Hindlimb muscle (tissue), 1 donor: ENCODE results near the gene HSF2. TPM values are rescaled to one million over a fixed set of nuclear protein-coding genes. Genes with fewer than 3 reads are reported as not detected.

ENCODE experiments used
- DNase-seq: peaks from one replicate; pipeline ENCODE4 v3.0.0-alpha.2; 2013
- polyA plus RNA-seq: library from polyadenylated mRNA; unstranded; fragments of 120-200 nt; gene quantifications from one replicate; pipeline ENCODE4 v1.2.1, GENCODE V29; 2013; ENCODE audit not compliant: insufficient read length

Gene HSF2
- polyA plus RNA-seq, 1 donor, result 27.1 TPM

DNA sequence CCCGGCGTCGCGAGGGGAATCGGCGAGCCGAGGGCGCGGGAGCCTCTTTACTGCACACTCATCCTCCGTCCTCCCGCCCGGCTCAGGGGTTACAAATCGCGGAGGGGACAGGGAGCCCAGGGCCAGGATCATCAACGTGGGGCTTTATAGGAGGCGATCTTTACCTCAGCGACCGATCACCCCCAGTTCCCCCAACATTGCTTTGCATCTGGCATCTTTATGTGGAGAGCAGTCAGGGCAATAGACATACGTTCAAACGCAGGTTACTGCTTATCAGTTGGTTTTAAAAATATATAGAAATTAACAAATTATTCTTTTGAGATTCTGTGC lies 634 bp downstream of the HSF2 start:
- no peak for DNase-seq

GRCh38 chr6:122400462-122401089 lies 1.1 kb downstream of the HSF2 start:
- no peak for DNase-seq

DNA sequence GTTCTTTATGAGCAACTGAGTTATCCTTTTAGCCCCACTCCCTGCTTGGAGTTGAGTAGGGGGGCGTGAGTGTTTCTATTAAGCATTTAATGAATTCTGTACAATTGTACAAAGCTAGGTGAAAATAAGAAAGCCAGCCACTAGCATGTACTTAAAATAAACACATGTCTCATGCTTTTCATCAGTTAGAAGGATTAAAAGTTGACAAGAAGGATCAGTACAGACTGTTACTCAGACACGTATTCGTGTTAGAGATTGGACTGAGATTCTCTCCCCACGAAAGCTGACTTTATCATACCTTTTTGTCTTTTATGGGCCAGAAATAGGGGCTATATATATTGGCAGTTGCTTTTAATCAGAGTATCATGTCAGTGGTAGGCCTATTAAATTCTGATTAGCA lies 1.7 kb downstream of the HSF2 start:
- no peak for DNase-seq

- DNase-seq, result no peak
Observed at GRCh38 chr6:122404444-122404843, 5.0 kb downstream of the HSF2 start.

DNA sequence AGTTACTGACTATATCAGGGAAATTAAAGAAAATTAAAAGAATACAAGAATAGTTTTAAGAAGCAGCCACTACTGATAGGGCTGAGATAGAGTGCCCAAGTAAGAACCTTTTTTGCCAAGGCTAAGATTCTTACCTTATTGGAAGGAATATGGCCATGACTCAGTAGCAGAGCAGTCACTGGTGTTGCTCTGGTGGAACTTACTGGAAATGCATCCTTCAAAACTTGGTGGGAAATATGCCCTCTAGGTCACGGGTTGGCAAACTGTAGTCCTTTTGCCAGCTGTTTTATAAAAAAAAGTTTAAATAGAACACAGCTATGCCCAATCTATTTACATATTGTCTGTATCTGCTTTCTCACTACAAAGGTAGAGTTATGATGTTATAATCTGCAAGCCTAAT lies 6.0 kb downstream of the HSF2 start:
- no peak for DNase-seq

DNA sequence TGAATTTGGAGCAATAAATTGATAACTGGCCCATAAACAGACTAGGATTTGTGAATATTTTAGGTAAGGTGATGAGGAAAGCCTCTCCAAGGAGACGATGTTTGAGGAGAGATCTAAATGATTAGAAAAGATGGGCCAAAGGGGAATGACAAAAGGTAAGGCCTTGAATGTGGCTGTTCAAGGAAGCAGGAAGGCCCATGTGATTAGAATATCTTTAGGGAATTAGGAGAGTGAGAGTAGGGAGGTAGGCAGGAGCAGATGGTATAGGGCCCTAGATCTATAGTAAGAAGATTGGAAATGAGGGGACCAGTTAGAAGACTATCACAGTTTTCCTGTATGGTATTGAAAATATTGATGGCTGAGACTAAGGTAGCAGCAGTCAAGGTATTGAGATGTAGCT lies 6.7 kb downstream of the HSF2 start:
- DNase-seq, result no peak

GRCh38 chr6:122407712-122408111 lies 8.3 kb downstream of the HSF2 start:
- no peak for DNase-seq

- no peak for DNase-seq
Observed at GRCh38 chr6:122408240-122408639, 8.8 kb downstream of the HSF2 start.

- no peak for DNase-seq
Observed at GRCh38 chr6:122408702-122409458, 9.4 kb downstream of the HSF2 start.

DNA sequence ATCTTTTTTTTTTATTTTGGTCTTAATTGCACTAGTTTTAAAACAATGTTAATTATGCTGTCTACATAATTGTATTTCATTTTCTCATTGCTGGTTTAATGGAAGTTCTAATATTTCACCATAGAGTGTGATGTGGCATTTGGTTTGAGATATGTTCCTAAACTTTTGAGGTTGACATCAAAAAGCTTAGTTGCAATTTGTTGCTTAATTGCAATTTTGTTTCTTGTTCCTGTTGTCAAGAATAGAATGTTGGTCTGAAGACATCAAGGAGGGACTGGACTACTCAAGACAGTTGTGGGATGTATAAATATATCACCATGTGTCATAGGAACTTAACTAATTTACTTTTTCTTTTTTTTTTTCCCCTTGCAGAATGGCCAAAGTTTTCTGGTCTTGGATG lies 12.5 kb downstream of the HSF2 start:
- no peak for DNase-seq

- DNase-seq, result no peak
Observed at GRCh38 chr6:122416825-122417224, 17.4 kb downstream of the HSF2 start.

GRCh38 chr6:122422003-122422402 lies 22.6 kb downstream of the HSF2 start:
- DNase-seq, result no peak

GRCh38 chr6:122422614-122423267 lies 23.3 kb downstream of the HSF2 start:
- DNase-seq, result no peak

DNA sequence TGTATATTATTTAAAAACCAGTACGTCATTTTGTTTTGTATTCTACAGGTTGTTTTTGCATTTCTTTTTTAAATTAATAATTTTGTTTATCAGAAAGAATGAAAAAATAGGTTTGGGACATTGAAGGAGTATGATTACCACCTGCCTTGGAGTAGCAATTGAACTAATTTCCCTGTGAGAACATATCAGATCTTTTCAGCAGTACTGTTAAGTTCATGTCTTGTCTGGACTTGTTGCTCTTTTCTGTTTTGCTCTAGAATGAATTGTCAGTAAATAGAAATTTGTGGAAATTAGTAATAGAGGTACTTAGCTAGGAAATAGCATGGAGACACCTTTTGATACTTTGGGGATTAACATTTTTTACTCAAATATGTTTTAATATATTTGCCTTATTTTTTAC lies 24.3 kb downstream of the HSF2 start:
- DNase-seq, result no peak

DNA sequence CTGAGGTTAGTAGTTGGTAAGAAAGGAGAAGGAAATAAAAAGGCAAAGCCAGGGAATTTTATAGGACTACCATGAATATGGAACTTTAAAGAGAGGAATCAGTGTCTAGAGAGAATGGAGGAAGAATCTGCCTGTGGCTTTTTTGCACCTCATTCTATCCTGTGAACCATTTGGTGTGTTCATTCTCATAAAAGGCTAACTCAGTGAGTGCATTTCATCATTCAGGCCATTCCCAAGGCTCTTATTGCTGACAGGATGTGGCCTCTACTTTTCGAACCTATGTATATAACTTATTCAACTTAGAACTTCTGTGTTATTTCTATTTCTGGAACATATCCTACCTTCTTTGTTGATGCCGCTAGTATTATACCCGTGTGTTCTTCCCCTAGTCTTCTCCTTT lies 27.1 kb downstream of the HSF2 start:
- DNase-seq, result no peak

DNA sequence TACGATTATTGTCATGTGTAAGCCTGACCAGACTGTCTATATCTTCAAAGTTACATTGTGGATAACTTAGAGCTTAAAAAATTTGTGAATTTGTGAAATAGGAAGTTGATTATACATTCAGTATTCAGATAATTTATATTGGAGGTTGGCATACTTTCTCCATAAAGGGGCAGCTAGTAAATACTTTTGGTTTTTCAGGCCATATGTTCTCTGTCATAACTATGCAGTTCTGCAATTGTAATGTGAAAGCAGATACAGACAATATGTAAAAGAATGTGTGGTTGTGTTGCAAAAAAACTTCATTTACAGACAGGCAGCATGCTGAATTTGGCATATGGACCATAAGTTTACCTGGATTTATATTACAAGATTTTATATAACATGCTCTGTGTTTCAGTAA lies 29.3 kb downstream of the HSF2 start:
- no peak for DNase-seq

DNA sequence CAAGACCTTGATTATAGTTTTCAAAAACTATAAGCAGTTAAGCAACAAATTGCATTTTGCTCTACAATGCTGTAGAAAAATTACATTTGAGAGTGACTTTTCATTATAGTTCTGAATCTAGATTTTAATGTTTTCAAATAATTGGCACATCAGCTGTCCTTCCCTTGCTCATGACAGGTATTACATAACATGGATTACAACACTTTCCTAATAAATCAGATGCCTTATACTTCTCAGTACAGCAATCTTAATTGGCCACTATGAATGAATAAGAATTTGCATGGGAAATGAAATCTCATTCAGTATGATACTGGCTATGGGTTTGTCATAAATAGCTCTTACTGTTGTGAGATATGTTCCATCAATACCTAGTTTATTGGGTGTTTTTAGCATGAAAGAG lies 29.9 kb downstream of the HSF2 start:
- no peak for DNase-seq

DNA sequence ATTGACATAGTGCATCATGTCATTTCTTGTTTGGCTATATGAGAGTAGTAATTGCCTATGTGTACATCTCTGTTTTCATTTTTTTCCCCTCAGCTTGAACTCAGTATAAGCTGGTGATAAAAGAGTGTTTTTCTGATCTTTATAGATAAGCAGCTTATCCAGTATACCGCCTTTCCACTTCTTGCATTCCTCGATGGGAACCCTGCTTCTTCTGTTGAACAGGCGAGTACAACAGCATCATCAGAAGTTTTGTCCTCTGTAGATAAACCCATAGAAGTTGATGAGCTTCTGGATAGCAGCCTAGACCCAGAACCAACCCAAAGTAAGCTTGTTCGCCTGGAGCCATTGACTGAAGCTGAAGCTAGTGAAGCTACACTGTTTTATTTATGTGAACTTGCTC lies 32.3 kb downstream of the HSF2 start:
- DNase-seq, result no peak

GRCh38 chr6:122432816-122433215 lies 33.4 kb downstream of the HSF2 start:
- no peak for DNase-seq

DNA sequence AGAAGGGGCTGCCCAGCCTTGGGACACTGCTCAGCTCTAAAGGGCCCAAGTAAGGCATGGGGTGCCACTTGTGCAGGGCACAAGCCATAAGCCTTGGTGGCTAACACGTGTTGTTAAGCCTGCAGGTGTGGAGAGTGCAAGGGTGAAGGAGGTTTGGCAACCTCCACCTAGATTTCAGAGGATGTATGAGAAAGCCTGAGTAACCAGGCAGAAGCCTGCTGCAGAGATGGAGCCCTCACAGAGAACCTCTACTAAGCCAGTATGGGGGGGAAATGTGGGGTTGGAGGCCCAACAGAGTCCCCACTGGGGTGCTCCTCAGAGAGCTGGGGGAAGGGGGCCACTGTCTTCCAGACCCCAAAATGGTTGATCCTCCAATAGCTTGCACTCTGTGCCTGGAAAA lies 39.5 kb downstream of the HSF2 start:
- DNase-seq, result no peak

- no peak for DNase-seq
Observed at GRCh38 chr6:122445274-122445673, 45.8 kb downstream of the HSF2 start.

GRCh38 chr6:122449069-122449468 lies 49.6 kb downstream of the HSF2 start:
- DNase-seq, result no peak

DNA sequence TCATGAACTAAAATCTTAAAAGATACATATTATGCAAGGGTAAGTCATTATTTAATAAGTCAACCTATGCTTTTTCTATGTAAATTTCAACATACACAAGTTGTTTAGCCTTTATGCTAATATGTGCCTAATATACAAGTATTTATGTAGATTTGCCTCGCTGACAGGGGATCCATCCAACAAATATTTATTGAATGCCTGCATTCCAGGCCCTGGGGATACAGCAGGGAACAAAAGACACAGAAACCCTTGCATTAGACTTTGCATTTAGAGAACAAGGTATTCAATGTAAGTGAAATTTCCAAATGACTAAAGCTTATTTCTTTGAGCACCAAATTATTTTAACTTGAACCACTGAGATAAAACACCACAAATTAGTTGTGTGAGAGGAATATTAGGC lies 53.1 kb downstream of the HSF2 start:
- DNase-seq, result no peak

DNA sequence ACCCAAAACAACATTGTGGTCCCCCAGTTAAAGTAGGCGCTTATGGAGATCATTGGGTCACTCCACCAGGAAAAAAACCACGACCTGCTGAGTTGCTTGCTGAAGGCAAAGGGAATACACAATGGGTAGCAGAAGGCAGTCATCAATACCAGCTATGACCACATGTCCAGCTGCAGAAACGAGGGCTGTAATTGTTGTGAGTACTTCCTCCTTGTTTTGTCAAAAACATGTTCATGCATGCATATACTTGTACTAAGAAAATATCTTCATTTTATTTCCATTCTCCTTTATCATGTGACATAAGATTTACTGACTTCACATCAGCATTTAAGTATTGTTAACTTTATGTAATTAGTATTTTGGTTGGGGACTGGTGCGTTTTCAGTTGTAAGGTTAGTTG lies 55.2 kb downstream of the HSF2 start:
- DNase-seq, result no peak
